Neural cell (in vitro differentiated cells): ENCODE results near the gene ASNSD1. TPM values are rescaled to one million over a fixed set of nuclear protein-coding genes. Genes with fewer than 3 reads are reported as not detected.

ENCODE experiments used
- H2AFZ ChIP-seq: fragments of 200-600, 300-800 bp; sonication (generic), shearing (Covaris generic); 2 replicates; pipeline ENCODE4 v1.6.0; 2014; ENCODE audit warnings: low read depth, mild to moderate bottlenecking, antibody characterized with exemption, low read length, moderate library complexity
- H3F3A ChIP-seq: fragments of 200-600 bp; shearing (Covaris generic); 2 replicates; pipeline ENCODE4 v1.6.1; 2016; ENCODE audit warnings: mild to moderate bottlenecking, moderate library complexity, mixed read lengths, antibody characterized with exemption, low read length; ENCODE audit not compliant: insufficient read depth, poor library complexity, severe bottlenecking
- H3K27ac ChIP-seq: fragments of 200-600, 300-800 bp; sonication (generic), shearing (Covaris generic); 2 replicates; pipeline ENCODE4 v1.5.1; 2014; ENCODE audit warnings: mild to moderate bottlenecking, low read length, moderate library complexity
- H3K27me3 ChIP-seq: fragments of 300-800, 200-600 bp; sonication (generic), shearing (Covaris generic); 2 replicates; pipeline ENCODE4 v1.6.0; 2014; ENCODE audit warnings: mild to moderate bottlenecking, low read depth, low read length, moderate library complexity; ENCODE audit not compliant: insufficient read depth
- H3K36me3 ChIP-seq: fragments of 300-800, 200-600 bp; sonication (generic), shearing (Covaris generic); 2 replicates; pipeline ENCODE4 v1.5.1; 2014; ENCODE audit warnings: mild to moderate bottlenecking, antibody characterized with exemption, low read length, moderate library complexity; ENCODE audit not compliant: insufficient read depth
- H3K4me2 ChIP-seq: fragments of 300-800, 200-600 bp; sonication (generic), shearing (Covaris generic); 2 replicates; pipeline ENCODE4 v1.6.0; 2014; ENCODE audit warnings: mild to moderate bottlenecking, low read length
- H3K4me3 ChIP-seq: fragments of 300-800, 200-600 bp; sonication (generic), shearing (Covaris generic); 2 replicates; pipeline ENCODE4 v1.5.1; 2014; ENCODE audit warnings: mild to moderate bottlenecking, low read length, moderate library complexity
- H3K79me2 ChIP-seq: fragments of 200-600 bp; shearing (Covaris generic); replicated peaks from 2 replicates; pipeline ENCODE4 v1.6.0; 2014; ENCODE audit warnings: mild to moderate bottlenecking, low read length, moderate library complexity; ENCODE audit not compliant: insufficient read depth
- H3K9ac ChIP-seq: fragments of 300-800, 200-600 bp; sonication (generic), shearing (Covaris generic); 2 replicates; pipeline ENCODE4 v1.6.1; 2016; ENCODE audit warnings: mild to moderate bottlenecking, low read length, mixed read lengths
- H3K9me2 ChIP-seq: fragments of 200-600 bp; shearing (Covaris generic); 2 replicates; pipeline ENCODE4 v1.6.1; 2016; ENCODE audit warnings: mild to moderate bottlenecking, low read length, mixed read lengths; ENCODE audit not compliant: insufficient read depth
- H3K9me3 ChIP-seq: fragments of 200-600, 300-800 bp; sonication (generic), shearing (Covaris generic); 2 replicates; pipeline ENCODE4 v1.6.1; 2016; ENCODE audit warnings: mild to moderate bottlenecking, mixed run types, low read length, moderate library complexity, mixed read lengths
- H4K20me1 ChIP-seq: fragments of 200-600 bp; shearing (Covaris generic); 2 replicates; pipeline ENCODE4 v1.6.1; 2016; ENCODE audit warnings: mild to moderate bottlenecking, mixed run types; ENCODE audit not compliant: insufficient read depth
- CTCF ChIP-seq: fragments of 450-650 bp; IDR thresholded peaks from 2 replicates; pipeline ENCODE4 v1.5.1; 2014; ENCODE audit warnings: antibody characterized with exemption, mild to moderate bottlenecking, moderate library complexity; ENCODE audit not compliant: poor library complexity, severe bottlenecking
- EP300 ChIP-seq: fragments of 450-650 bp; conservative IDR thresholded peaks from 2 replicates; pipeline ENCODE4 v1.6.1; 2014; ENCODE audit warnings: antibody characterized with exemption, mild to moderate bottlenecking, moderate library complexity; ENCODE audit not compliant: poor library complexity, severe bottlenecking
- EZH2 ChIP-seq: fragments of 200-600, 300-800 bp; shearing (Covaris generic), sonication (generic); IDR thresholded peaks from 2 replicates; pipeline ENCODE4 v1.6.1; 2014; ENCODE audit warnings: antibody characterized with exemption, low read length, borderline replicate concordance, mild to moderate bottlenecking; ENCODE audit not compliant: insufficient read depth, poor library complexity, severe bottlenecking
- MXI1 ChIP-seq: fragments of 450-650 bp; conservative IDR thresholded peaks from 2 replicates; pipeline ENCODE4 v1.6.1; 2014; ENCODE audit warnings: antibody characterized with exemption, mild to moderate bottlenecking; ENCODE audit not compliant: poor library complexity, severe bottlenecking
- POLR2AphosphoS5 ChIP-seq: IDR thresholded peaks from 2 replicates; pipeline ENCODE4 v1.6.1; 2012
- RAD21 ChIP-seq: fragments of 450-650 bp; conservative IDR thresholded peaks from 2 replicates; pipeline ENCODE4 v1.6.1; 2014; ENCODE audit warnings: antibody characterized with exemption, mild to moderate bottlenecking, moderate library complexity
- REST ChIP-seq: IDR thresholded peaks from 2 replicates; pipeline ENCODE4 v1.6.1; 2012; ENCODE audit warnings: borderline replicate concordance
- SMC3 ChIP-seq: fragments of 450-650 bp; conservative IDR thresholded peaks from 2 replicates; pipeline ENCODE4 v1.6.1; 2014; ENCODE audit warnings: antibody characterized with exemption, mild to moderate bottlenecking, moderate library complexity; ENCODE audit not compliant: poor library complexity
- TAF1 ChIP-seq: IDR thresholded peaks from 2 replicates; pipeline ENCODE4 v1.6.1; 2012; ENCODE audit warnings: low read depth
- polyA plus RNA-seq: library from polyadenylated mRNA; depleted of rRNA; stranded (reverse); fragments of >200 nt; gene quantifications from 2 replicates; pipeline ENCODE4 v1.2.3, GENCODE V29; 2014

ASNSD1 gene
- polyA plus RNA-seq, 1 donor from 2014 or later: 94.3 TPM

GRCh38 chr2:189696223-189696622 is 35.0 kb downstream of the ASNSD1 start:
- H3K4me3 ChIP-seq: no peak overlapping the region
- no peaks in the 10 kb centered on the region for H3K79me2 ChIP-seq
- H3K9me3 ChIP-seq: no peaks in the 10 kb centered on the region
- no peak for TF ChIP-seq REST
- TF ChIP-seq EZH2: no peak
- no peak for TF ChIP-seq POLR2AphosphoS5
- no peak for TF ChIP-seq EP300
- no peak for TF ChIP-seq TAF1
- no peak for TF ChIP-seq MXI1
- no peak for TF ChIP-seq SMC3
- TF ChIP-seq RAD21: no peak
- TF ChIP-seq CTCF: no peak
- H4K20me1 ChIP-seq: no peaks in the 10 kb centered on the region
- no peak overlapping the region for H2AFZ ChIP-seq
- no peak overlapping the region for H3K9ac ChIP-seq
- H3K27ac ChIP-seq: no peak overlapping the region
- H3K4me2 ChIP-seq: no peak overlapping the region
- H3F3A ChIP-seq: no peaks in the 10 kb centered on the region
- no peaks in the 10 kb centered on the region for H3K27me3 ChIP-seq
- H3K36me3 ChIP-seq: no peaks in the 10 kb centered on the region
- H3K9me2 ChIP-seq: no peaks in the 10 kb centered on the region

- H2AFZ ChIP-seq: no peak overlapping the region
Observed at GRCh38 chr2:189698020-189698887, 37.0 kb downstream of the ASNSD1 start.

More at GRCh38 chr2:189698020-189698887, 37.0 kb downstream of the ASNSD1 start:
- Histone ChIP-seq H3K36me3 (no peaks in the 10 kb centered on the region), H3K79me2 (no peaks in the 10 kb centered on the region), H3K4me3 (no peak overlapping the region), H3K9ac (no peak overlapping the region), H3K27ac (no peak overlapping the region), H3K4me2 (no peak overlapping the region), H3K27me3 (no peaks in the 10 kb centered on the region), H3F3A (no peaks in the 10 kb centered on the region), H3K9me3 (no peaks in the 10 kb centered on the region), H4K20me1 (no peaks in the 10 kb centered on the region), H3K9me2 (no peaks in the 10 kb centered on the region)
- TF ChIP-seq REST (no peak), POLR2AphosphoS5 (no peak), CTCF (peak; percentile 60), EP300 (no peak), TAF1 (no peak), SMC3 (peak; percentile 43)
